Spinal cord (tissue), 10 donors: ENCODE results near the gene ELL. TPM values are rescaled to one million over a fixed set of nuclear protein-coding genes. Genes with fewer than 3 reads are reported as not detected.
A peak's percentile ranks its signal among the peaks of the same experiment; 100 is the strongest.

Experiments
- DNase-seq, 6 donors: peaks; one replicate each; pipeline versions ENCODE4 v3.0.0 to v3.0.0-alpha.2; 2013 to 2015; ENCODE audit warnings: low spot score in 6 of 6, low read depth in 4 of 6
- H3K27ac ChIP-seq: one replicate; pipeline ENCODE4 v1.5.1; 2013; ENCODE audit warnings: low read depth, low read length, control low read depth
- H3K27me3 ChIP-seq: one replicate; pipeline ENCODE4 v1.6.1; 2013; ENCODE audit warnings: low read length; ENCODE audit not compliant: control insufficient read depth, insufficient read depth
- H3K36me3 ChIP-seq: one replicate; pipeline ENCODE4 v1.6.1; 2013; ENCODE audit warnings: low read length; ENCODE audit not compliant: control insufficient read depth, insufficient read depth
- H3K4me1 ChIP-seq: one replicate; pipeline ENCODE4 v1.6.1; 2013; ENCODE audit warnings: low read length; ENCODE audit not compliant: control insufficient read depth, insufficient read depth
- H3K4me3 ChIP-seq: one replicate; pipeline ENCODE4 v1.5.1; 2013; ENCODE audit warnings: low read depth, low read length, control low read depth
- H3K9me3 ChIP-seq: one replicate; pipeline ENCODE4 v1.6.1; 2013; ENCODE audit warnings: low read length; ENCODE audit not compliant: control insufficient read depth, insufficient read depth
- WGBS: methylation state at CpG from one replicate; pipeline ENCODE4 v1.1.5; 2013; ENCODE audit warnings: missing lambda C conversion rate; ENCODE audit not compliant: insufficient coverage; 5-methylcytosine and 5-hydroxymethylcytosine counted together
- polyA plus RNA-seq, 2 donors: library from polyadenylated mRNA; unstranded; fragments of 120-200 nt; gene quantifications; one replicate each; pipeline ENCODE4 v1.2.1, GENCODE V29; 2013; ENCODE audit not compliant: insufficient read length in 2 of 2
- total RNA-seq, 2 donors: library from RNA; depleted of rRNA in 1 of 2; stranded (reverse); fragments of 120-200 nt in 1 of 2; fragments of >200 nt in 1 of 2; gene quantifications; one replicate each; pipeline versions ENCODE4 v1.2.3 to v1.2.4, GENCODE V29; 2013 to 2014
- donor health status: healthy.

ELL gene
- total and polyA plus RNA-seq, 4 donors, result 7.4 to 11.6 (median 8.9) TPM

- no peak for DNase-seq
- Histone ChIP-seq H3K27ac (no peak overlapping the region), H3K4me3 (no peak overlapping the region), H3K9me3 (no peaks in the 10 kb centered on the region), H3K36me3 (peaks cover 86% of the 10 kb centered on the region), H3K27me3 (no peaks in the 10 kb centered on the region), H3K4me1 (no peaks in the 10 kb centered on the region)
- 82% methylated on average over 11 of the region's 19 CpGs for WGBS
These were observed 77.4 kb downstream of the ELL start for GRCh38 chr19:18444513-18444912.

GRCh38 chr19:18443831-18444230, 78.0 kb downstream of the ELL start:
- no peak overlapping the region for H3K4me3 ChIP-seq
- H3K36me3 ChIP-seq, result peaks cover 79% of the 10 kb centered on the region
- H3K4me1 ChIP-seq, result peaks cover 6% of the 10 kb centered on the region
- H3K27me3 ChIP-seq, result no peaks in the 10 kb centered on the region
- no peak overlapping the region for H3K27ac ChIP-seq
- whole genome bisulfite sequencing, result 87% methylated on average over 11 of the region's 11 CpGs
- H3K9me3 ChIP-seq, result no peaks in the 10 kb centered on the region
- DNase-seq, result no peak

GRCh38 chr19:18443406-18443805, 78.5 kb downstream of the ELL start:
- WGBS, result 94% methylated on average over 6 of the region's 6 CpGs
- Histone ChIP-seq H3K4me3 (no peak overlapping the region), H3K36me3 (peaks cover 75% of the 10 kb centered on the region), H3K9me3 (no peaks in the 10 kb centered on the region), H3K27ac (no peak overlapping the region), H3K27me3 (no peaks in the 10 kb centered on the region), H3K4me1 (peaks cover 10% of the 10 kb centered on the region)
- no peak for DNase-seq

- Histone ChIP-seq H3K4me1 (peaks cover 14% of the 10 kb centered on the region), H3K9me3 (no peaks in the 10 kb centered on the region), H3K27me3 (no peaks in the 10 kb centered on the region), H3K27ac (no peak overlapping the region), H3K36me3 (peaks cover 70% of the 10 kb centered on the region), H3K4me3 (no peak overlapping the region)
- DNase-seq, result no peak
- WGBS, result 64% methylated on average over 12 of the region's 12 CpGs
These were observed 78.9 kb downstream of the ELL start for GRCh38 chr19:18442941-18443340.

GRCh38 chr19:18441804-18442788, 79.8 kb downstream of the ELL start:
- DNase-seq, result no peak
- Histone ChIP-seq H3K9me3 (no peaks in the 10 kb centered on the region), H3K4me3 (no peak overlapping the region), H3K36me3 (peaks cover 64% of the 10 kb centered on the region), H3K4me1 (peaks cover 21% of the 10 kb centered on the region), H3K27ac (no peak overlapping the region), H3K27me3 (no peaks in the 10 kb centered on the region)
- WGBS, result 67% methylated on average over 2 of the region's 5 CpGs

GRCh38 chr19:18440936-18441803, 80.7 kb downstream of the ELL start:
- no peak overlapping the region for H3K27ac ChIP-seq
- DNase-seq, result no peak
- H3K4me3 ChIP-seq, result no peak overlapping the region
- H3K36me3 ChIP-seq, result peaks cover 62% of the 10 kb centered on the region
- H3K27me3 ChIP-seq, result no peaks in the 10 kb centered on the region
- no peaks in the 10 kb centered on the region for H3K9me3 ChIP-seq
- H3K4me1 ChIP-seq, result peaks cover 29% of the 10 kb centered on the region
- 77% methylated on average over 16 of the region's 23 CpGs for WGBS

GRCh38 chr19:18440415-18440877, 81.4 kb downstream of the ELL start:
- no peak overlapping the region for H3K4me3 ChIP-seq
- H3K27me3 ChIP-seq, result no peaks in the 10 kb centered on the region
- no peak overlapping the region for H3K27ac ChIP-seq
- no peak for DNase-seq
- H3K36me3 ChIP-seq, result peaks cover 62% of the 10 kb centered on the region
- H3K9me3 ChIP-seq, result no peaks in the 10 kb centered on the region
- WGBS, result 73% methylated on average over 11 of the region's 11 CpGs
- peaks cover 29% of the 10 kb centered on the region for H3K4me1 ChIP-seq

GRCh38 chr19:18439910-18440237, 82.0 kb downstream of the ELL start:
- no peak overlapping the region for H3K27ac ChIP-seq
- no peak overlapping the region for H3K4me3 ChIP-seq
- H3K27me3 ChIP-seq, result no peaks in the 10 kb centered on the region
- 95% methylated on average over 5 of the region's 9 CpGs for WGBS
- H3K9me3 ChIP-seq, result no peaks in the 10 kb centered on the region
- peaks cover 62% of the 10 kb centered on the region for H3K36me3 ChIP-seq
- DNase-seq, result no peak
- peaks cover 29% of the 10 kb centered on the region for H3K4me1 ChIP-seq

GRCh38 chr19:18439025-18439909, 82.6 kb downstream of the ELL start:
- peaks cover 35% of the 10 kb centered on the region for H3K4me1 ChIP-seq
- peaks cover 62% of the 10 kb centered on the region for H3K36me3 ChIP-seq
- H3K27me3 ChIP-seq, result no peaks in the 10 kb centered on the region
- no peaks in the 10 kb centered on the region for H3K9me3 ChIP-seq
- WGBS, result 39% methylated on average over 11 of the region's 13 CpGs
- H3K4me3 ChIP-seq, result no peak overlapping the region
- DNase-seq, result no peak
- H3K27ac ChIP-seq, result peak overlapping the region; percentile 67
